ENCODE data around the gene ZNF385A.
"Not testable (repeated sequence)": the region's sequence is repeated elsewhere in the genome, so short reads cannot be mapped to it uniquely, and the experiment has no call there.

Gene ZNF385A

DNA sequence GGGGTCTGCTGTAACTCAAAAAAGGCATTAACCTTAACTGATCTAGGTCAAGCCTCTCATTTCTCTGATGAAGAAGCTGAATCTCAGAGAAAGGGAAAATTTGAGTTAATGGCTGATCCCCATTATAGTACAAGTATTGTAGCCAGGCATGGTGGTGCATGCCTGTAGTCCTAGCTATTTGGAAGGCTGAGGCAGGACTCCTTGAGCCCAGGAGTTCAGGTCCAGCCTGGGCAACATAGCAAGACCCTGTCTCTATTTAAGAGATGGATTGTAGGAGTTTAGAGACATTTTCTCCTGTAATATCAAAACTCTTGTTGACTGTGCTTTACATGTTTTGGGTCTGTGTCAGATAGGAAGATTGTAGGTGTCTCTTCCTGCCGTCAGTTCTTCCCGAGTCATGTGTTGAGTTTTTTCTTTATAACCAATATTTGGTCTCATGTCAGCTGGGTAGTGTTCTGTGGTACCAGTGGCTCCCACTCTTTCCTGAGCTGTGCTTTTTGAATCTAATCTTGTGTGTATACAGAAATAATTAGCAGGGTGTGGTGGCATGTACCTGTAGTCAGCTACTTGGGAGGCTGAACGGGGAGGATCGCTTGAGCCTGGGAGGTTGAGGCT lies 51.0 kb downstream of the ZNF385A start:
- H3K9me3 ChIP-seq (ENCODE audit: insufficient read depth, low read depth, low read length), result no peaks in the 10 kb centered on the region
- 0 out of 2 replicates have a peak, but pooled peaks cover 2% of the 10 kb centered on the region for H3K36me3 ChIP-seq (ENCODE audit: insufficient read depth, low read length)
- WGBS, result 95% methylated on average over 4 of the region's 4 CpGs
- no peak overlapping the region for H3K4me3 ChIP-seq (ENCODE audit: low read length)
- H3K9ac ChIP-seq (ENCODE audit: low read depth, low read length), result no peak overlapping the region
- peaks cover 19% of the 10 kb centered on the region for H3K4me1 ChIP-seq (ENCODE audit: insufficient read depth, low read length)
- H3K27ac ChIP-seq (ENCODE audit: low read depth, low read length), result no peak overlapping the region
- no peaks in the 10 kb centered on the region for H3K27me3 ChIP-seq (ENCODE audit: insufficient read depth, low read length)

DNA sequence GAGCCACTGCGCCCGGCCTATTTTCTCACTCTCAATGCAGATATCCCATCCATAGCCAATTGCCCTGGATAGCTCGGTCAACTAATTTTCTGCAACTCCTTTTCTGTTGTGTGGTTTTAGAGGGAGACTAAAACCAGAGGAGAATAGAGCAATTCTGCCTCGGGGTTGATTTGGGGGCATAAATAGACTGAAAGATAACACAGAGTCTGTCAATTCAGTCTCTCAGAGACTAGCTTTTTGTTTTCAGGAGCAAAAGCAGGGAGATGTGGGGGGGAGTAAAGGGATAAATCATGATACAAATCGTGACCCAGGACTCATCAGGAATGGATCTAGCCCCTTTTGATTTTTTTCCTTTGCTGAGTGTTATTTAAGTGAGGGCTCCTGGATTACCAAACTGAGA lies 53.1 kb downstream of the ZNF385A start:
- 95% methylated on average over 5 of the region's 5 CpGs for WGBS

DNA sequence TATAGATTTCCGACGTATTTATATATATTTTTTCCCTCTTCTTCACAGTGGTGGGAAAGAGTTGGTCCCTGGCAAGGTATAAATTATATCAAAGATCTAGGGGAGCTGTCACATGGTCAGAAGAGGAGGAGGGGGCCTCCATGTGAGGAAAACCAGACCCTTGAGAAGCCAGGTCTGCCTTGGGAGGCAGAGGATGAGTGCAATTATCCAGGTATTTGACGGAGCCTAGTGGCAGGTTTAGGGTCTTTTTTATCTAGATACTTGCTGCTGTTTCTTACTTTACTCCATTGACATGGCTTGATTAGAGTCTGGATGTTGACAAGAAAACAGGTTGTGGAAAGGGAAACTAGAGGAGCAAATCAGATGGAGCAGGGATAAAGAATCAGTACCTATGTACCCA lies 54.1 kb downstream of the ZNF385A start:
- WGBS, result 83% methylated on average over 1 of the region's 3 CpGs
- peaks cover 15% of the 10 kb centered on the region for H3K4me1 ChIP-seq (ENCODE audit: insufficient read depth, low read length)

More for the DNA sequence above, 53.1 kb downstream of the ZNF385A start:
- Histone ChIP-seq H3K4me3 (ENCODE audit: low read length) (no peak overlapping the region), H3K36me3 (ENCODE audit: insufficient read depth, low read length) (0 out of 2 replicates have a peak, but pooled peaks cover 2% of the 10 kb centered on the region), H3K4me1 (ENCODE audit: insufficient read depth, low read length) (peaks cover 15% of the 10 kb centered on the region), H3K27ac (ENCODE audit: low read depth, low read length) (no peak overlapping the region), H3K27me3 (ENCODE audit: insufficient read depth, low read length) (no peaks in the 10 kb centered on the region), H3K9me3 (ENCODE audit: insufficient read depth, low read depth, low read length) (no peaks in the 10 kb centered on the region), H3K9ac (ENCODE audit: low read depth, low read length) (no peak overlapping the region)

DNA sequence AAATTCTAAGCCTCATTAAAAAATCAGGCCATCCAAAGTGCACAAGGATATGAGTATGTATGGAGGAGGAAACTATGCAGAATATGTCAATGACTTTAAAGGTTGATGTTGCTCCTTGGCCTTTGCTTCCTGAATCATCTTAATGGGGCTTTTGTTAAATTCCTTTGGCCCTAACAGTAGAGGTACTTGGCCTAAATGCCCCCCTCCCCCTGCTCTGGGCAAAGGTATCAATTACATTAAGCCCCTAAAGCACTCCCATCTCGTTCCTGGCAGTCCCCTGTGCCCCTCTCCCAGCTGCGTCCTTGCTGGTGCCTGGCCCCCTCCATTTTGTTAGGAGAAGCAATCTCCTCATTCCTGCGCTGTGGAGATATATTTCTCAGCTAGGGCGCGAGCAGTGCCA lies 54.8 kb downstream of the ZNF385A start:
- Histone ChIP-seq H3K27ac (ENCODE audit: low read depth, low read length) (no peak overlapping the region), H3K4me1 (ENCODE audit: insufficient read depth, low read length) (peaks cover 15% of the 10 kb centered on the region), H3K36me3 (ENCODE audit: insufficient read depth, low read length) (0 out of 2 replicates have a peak, but pooled peaks cover 2% of the 10 kb centered on the region), H3K4me3 (ENCODE audit: low read length) (no peak overlapping the region), H3K9ac (ENCODE audit: low read depth, low read length) (no peak overlapping the region), H3K27me3 (ENCODE audit: insufficient read depth, low read length) (no peaks in the 10 kb centered on the region), H3K9me3 (ENCODE audit: insufficient read depth, low read depth, low read length) (no peaks in the 10 kb centered on the region)
- WGBS, result 79% methylated on average over 5 of the region's 5 CpGs

More for the DNA sequence above, 54.1 kb downstream of the ZNF385A start:
- Histone ChIP-seq H3K27me3 (ENCODE audit: insufficient read depth, low read length) (no peaks in the 10 kb centered on the region), H3K9ac (ENCODE audit: low read depth, low read length) (no peak overlapping the region), H3K27ac (ENCODE audit: low read depth, low read length) (no peak overlapping the region), H3K4me3 (ENCODE audit: low read length) (no peak overlapping the region), H3K36me3 (ENCODE audit: insufficient read depth, low read length) (0 out of 2 replicates have a peak, but pooled peaks cover 2% of the 10 kb centered on the region), H3K9me3 (ENCODE audit: insufficient read depth, low read depth, low read length) (no peaks in the 10 kb centered on the region)

DNA sequence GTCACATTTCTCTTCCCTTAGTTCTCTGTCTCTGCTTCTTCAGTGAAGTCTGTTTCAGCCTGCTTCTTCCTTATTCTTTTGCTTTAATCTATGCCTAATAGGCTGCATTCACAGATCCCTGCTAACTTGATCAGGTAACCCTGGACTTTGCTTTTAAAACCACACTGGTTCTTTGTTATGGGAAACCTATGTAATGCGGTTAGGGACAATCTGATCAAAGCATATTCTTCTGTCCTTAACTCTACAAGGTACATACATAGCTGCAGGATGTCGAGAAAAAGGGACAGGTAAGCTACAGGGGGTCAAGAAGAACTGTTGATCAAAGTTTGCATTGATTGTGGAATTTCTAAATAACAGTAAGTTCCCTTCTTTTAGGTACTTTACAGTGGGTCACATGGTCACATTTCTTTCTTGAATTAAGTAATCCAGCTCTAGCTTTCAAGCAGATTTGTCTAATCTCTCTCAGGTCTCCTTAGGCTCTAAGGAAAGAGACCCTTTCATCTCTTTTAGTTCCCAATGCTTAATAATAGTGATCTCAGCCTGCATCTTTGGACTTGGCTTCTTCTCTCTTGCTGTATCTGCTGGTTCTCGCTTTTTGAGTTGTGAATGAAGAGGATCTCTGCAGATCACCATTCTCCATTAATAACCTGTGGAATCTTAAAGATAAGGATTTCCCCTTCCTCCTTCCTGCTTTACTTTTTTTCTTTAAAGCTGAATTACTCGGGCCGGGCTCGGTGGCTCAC lies 55.8 kb downstream of the ZNF385A start:
- Histone ChIP-seq H3K9ac (ENCODE audit: low read depth, low read length) (no peak overlapping the region), H3K27ac (ENCODE audit: low read depth, low read length) (peak overlapping the region; percentile 9; the same call in 1 of the 2 replicates), H3K4me3 (ENCODE audit: low read length) (no peak overlapping the region), H3K9me3 (ENCODE audit: insufficient read depth, low read depth, low read length) (no peaks in the 10 kb centered on the region), H3K4me1 (ENCODE audit: insufficient read depth, low read length) (peaks cover 19% of the 10 kb centered on the region), H3K36me3 (ENCODE audit: insufficient read depth, low read length) (0 out of 2 replicates have a peak, but pooled peaks cover 2% of the 10 kb centered on the region), H3K27me3 (ENCODE audit: insufficient read depth, low read length) (no peaks in the 10 kb centered on the region)
- 56% methylated on average over 5 of the region's 6 CpGs for WGBS

DNA sequence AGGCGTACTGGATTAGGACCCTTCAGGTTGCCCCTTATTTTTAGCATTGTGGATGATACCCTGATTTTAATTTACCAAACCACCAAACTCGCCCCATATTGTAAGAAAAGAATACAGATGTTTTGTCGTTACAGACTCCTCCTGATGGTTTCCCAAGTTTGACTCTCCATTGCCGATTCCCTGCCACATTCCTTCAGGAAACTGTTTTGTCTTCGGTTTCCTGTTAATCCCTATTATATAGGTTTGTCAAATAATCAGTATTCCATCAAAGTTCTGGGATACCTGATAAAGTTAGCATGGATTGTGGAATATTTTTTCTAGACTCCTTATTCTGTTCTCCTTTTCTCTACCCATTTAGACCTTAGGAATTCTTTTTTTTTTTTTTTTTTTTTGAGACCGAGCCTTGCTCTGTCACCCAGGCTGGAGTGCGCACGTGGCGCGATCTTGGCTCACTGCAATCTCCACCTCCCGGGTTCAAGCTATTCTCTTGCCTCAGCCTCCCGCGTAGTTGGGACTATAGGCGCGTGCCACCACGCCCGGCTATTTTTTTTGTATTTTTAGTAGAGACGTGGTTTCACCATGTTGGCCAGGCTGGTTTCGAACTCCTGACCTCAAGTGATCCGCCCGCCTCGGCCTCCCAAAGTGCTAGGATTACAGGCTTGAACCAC lies 59.0 kb downstream of the ZNF385A start:
- Histone ChIP-seq H3K4me1 (ENCODE audit: insufficient read depth, low read length) (peaks cover 19% of the 10 kb centered on the region), H3K4me3 (ENCODE audit: low read length) (peak overlapping the region; percentile 96), H3K27ac (ENCODE audit: low read depth, low read length) (peak overlapping the region; percentile 81), H3K9ac (ENCODE audit: low read depth, low read length) (peak overlapping the region; percentile 96)
- H3K9me3 ChIP-seq (ENCODE audit: insufficient read depth, low read depth, low read length); H3K27me3 ChIP-seq (ENCODE audit: insufficient read depth, low read length); H3K36me3 ChIP-seq (ENCODE audit: insufficient read depth, low read length): not testable (repeated sequence)
- 73% methylated on average over 21 of the region's 22 CpGs for WGBS

DNA sequence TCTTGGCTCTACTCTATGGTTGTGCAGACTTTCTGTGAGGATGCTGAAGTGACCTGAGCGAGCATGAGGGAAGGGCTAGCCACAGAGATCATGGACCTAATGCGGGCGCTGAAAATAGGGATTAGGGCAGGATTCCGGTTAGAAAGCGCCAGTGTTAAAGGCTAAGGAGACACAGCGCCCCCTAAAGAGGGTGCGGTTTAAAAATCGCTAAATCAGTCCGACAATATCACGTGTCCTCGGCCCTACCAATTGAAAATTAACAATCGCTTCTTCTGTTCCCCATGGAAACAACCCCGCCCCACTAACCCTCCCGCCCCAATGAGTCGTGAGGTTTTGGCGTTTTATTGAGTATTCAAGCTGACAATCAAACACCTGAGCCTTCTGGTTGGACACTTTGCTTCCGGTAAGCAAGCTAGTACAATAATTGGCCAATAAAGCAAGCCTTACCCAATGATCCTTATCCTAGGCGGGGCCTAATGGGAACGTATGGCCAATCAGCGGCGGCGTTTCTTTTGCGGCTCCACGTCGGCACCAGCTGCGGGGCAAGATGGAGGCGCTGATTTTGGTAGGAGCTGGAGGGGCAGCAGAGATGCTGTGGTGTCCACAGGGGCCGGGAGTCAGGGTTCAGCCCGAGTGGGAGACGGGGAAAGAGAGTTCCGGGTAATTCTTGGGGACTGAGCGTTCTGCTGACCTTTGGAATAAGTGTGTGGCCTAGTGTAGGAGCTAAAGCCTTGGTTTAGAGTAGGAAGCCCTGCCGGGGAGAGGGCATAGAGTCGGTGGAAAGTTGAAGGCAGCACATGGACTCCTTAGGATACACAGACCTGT lies 59.7 kb downstream of the ZNF385A start, which contains the start of gene COPZ1:
Gene COPZ1 (plus strand): TSS at position 515 of the 825 bp plus-strand sequence. CDS start 33 bp downstream, at position 548.
- H3K27ac ChIP-seq (ENCODE audit: low read depth, low read length), result peak within 1 kb of the TSS; percentile 81
- no peaks in the 10 kb centered on the region for H3K27me3 ChIP-seq (ENCODE audit: insufficient read depth, low read length)
- 1% methylated on average over 34 of the region's 34 CpGs for WGBS
- H3K4me1 ChIP-seq (ENCODE audit: insufficient read depth, low read length), result peaks cover 14% of the 10 kb centered on the region
- H3K9me3 ChIP-seq (ENCODE audit: insufficient read depth, low read depth, low read length), result no peaks in the 10 kb centered on the region
- peak within 1 kb of the TSS; percentile 96 for H3K4me3 ChIP-seq (ENCODE audit: low read length)
- peak within 1 kb of the TSS; percentile 96 for H3K9ac ChIP-seq (ENCODE audit: low read depth, low read length)
- H3K36me3 ChIP-seq (ENCODE audit: insufficient read depth, low read length), result no peaks in the 10 kb centered on the region

DNA sequence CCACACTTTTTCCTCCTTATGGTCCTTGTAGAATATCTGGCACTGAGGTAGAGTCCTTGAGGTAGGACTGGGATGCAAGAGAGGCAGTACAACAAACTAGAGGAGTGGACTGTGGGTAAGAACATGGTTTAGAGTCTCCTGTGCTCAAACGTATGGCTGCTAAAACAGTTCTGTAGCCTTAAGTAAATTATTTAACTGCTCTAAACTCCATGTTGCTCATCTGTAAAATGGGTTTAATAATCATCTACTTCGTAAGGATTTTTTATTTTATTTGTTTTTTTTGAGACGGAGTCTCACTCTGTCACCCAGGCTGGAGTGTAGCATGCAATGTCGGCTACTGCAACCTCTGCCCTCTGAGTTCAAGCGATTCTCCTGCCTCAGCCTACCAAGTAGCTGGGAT lies 63.2 kb downstream of the ZNF385A start:
- WGBS, result 93% methylated on average over 5 of the region's 5 CpGs
- no peaks in the 10 kb centered on the region for H3K36me3 ChIP-seq (ENCODE audit: insufficient read depth, low read length)
- no peak overlapping the region for H3K9ac ChIP-seq (ENCODE audit: low read depth, low read length)
- H3K9me3 ChIP-seq (ENCODE audit: insufficient read depth, low read depth, low read length), result no peaks in the 10 kb centered on the region
- H3K27ac ChIP-seq (ENCODE audit: low read depth, low read length), result no peak overlapping the region
- no peaks in the 10 kb centered on the region for H3K27me3 ChIP-seq (ENCODE audit: insufficient read depth, low read length)
- H3K4me1 ChIP-seq (ENCODE audit: insufficient read depth, low read length), result 0 out of 2 replicates have a peak, but pooled peaks cover 3% of the 10 kb centered on the region
- H3K4me3 ChIP-seq (ENCODE audit: low read length), result no peak overlapping the region

Data from HUES64 (cell line).